NCI-H2227 (cell line): ENCODE measurements around the gene TSR1.

ENCODE experiments used
- DNase-seq: peaks from one replicate; lab custom pipeline; 2025; ENCODE audit not compliant: unreplicated experiment; lab: John Stamatoyannopoulos, UW

Gene TSR1

GRCh38 chr17:2369551-2370210, 33.4 kb upstream of the TSR1 start:
- peak; percentile 17 for DNase-seq

GRCh38 chr17:2369039-2369438, 32.8 kb upstream of the TSR1 start:
- no peak for DNase-seq

GRCh38 chr17:2368359-2368758, 32.1 kb upstream of the TSR1 start:
- no peak for DNase-seq

GRCh38 chr17:2366747-2367494, 30.7 kb upstream of the TSR1 start:
- DNase-seq = no peak

- no peak for DNase-seq
These were observed 28.9 kb upstream of the TSR1 start for GRCh38 chr17:2365132-2365531.

GRCh38 chr17:2364763-2365116, 28.5 kb upstream of the TSR1 start:
- DNase-seq = no peak

- no peak for DNase-seq
These were observed 27.9 kb upstream of the TSR1 start for GRCh38 chr17:2363851-2364762.

- no peak for DNase-seq
These were observed 27.1 kb upstream of the TSR1 start for GRCh38 chr17:2363318-2363717.

GRCh38 chr17:2362881-2363280, 26.6 kb upstream of the TSR1 start:
- DNase-seq = no peak

- no peak for DNase-seq
These were observed 26.2 kb upstream of the TSR1 start for GRCh38 chr17:2362416-2362815.

GRCh38 chr17:2362016-2362415, 25.8 kb upstream of the TSR1 start:
- no peak for DNase-seq

- no peak for DNase-seq
These were observed 24.9 kb upstream of the TSR1 start for GRCh38 chr17:2361010-2361760.

GRCh38 chr17:2357931-2358434, 21.7 kb upstream of the TSR1 start:
- no peak for DNase-seq

- no peak for DNase-seq
These were observed 21.0 kb upstream of the TSR1 start for GRCh38 chr17:2357237-2357636.

GRCh38 chr17:2354311-2354710, 18.1 kb upstream of the TSR1 start:
- DNase-seq = no peak

GRCh38 chr17:2351269-2351668, 15.0 kb upstream of the TSR1 start:
- DNase-seq = no peak

GRCh38 chr17:2347805-2348685, 11.8 kb upstream of the TSR1 start:
- peak; percentile 82 for DNase-seq

- no peak for DNase-seq
These were observed 10.2 kb upstream of the TSR1 start for GRCh38 chr17:2346475-2346874.

GRCh38 chr17:2344528-2344927, 8.3 kb upstream of the TSR1 start:
- no peak for DNase-seq

GRCh38 chr17:2343421-2343820, 7.2 kb upstream of the TSR1 start:
- DNase-seq = no peak
